ENCODE measurements around the gene TMEM184B. TPM values are rescaled to one million over a fixed set of nuclear protein-coding genes. Genes with fewer than 3 reads are reported as not detected.
"Not testable (repeated sequence)": the region's sequence is repeated elsewhere in the genome, so short reads cannot be mapped to it uniquely, and the experiment has no call there.

The TMEM184B gene
- polyA plus RNA-seq, 1 donor (not counting 4 experiments of a cell fraction or from before 2014, with no cell fraction given) = 18.8 TPM

- dilution Hi-C loops (cut with MboI; ENCODE audit: extremely low pct_ligation_motif_present, low sequenced_read_pairs) = no loop called here
- no peak for DNase-seq (ENCODE audit: low read depth, low spot score)
Measured at GRCh38 chr22:38236786-38237185, 36.0 kb downstream of the TMEM184B start.

GRCh38 chr22:38235240-38235850 is 37.5 kb downstream of the TMEM184B start:
- no peak for FAIRE-seq

More at GRCh38 chr22:38236786-38237185, 36.0 kb downstream of the TMEM184B start:
- FAIRE-seq = no peak
- Histone ChIP-seq H3K4me3 (ENCODE audit: control insufficient read depth in 2 of 3, extremely low read depth in 1 of 3, insufficient read depth in 2 of 3, low read depth in 1 of 3, low read length in 3 of 3) (no peak overlapping the region), H3K9me1 (ENCODE audit: control insufficient read depth, extremely low read depth, insufficient read depth, low read length) (no peaks in the 10 kb centered on the region), H3K27ac (ENCODE audit: control insufficient read depth, insufficient read depth, low read length) (no peak overlapping the region), H3K36me3 (ENCODE audit: control insufficient read depth in 2 of 2, extremely low read depth in 1 of 2, insufficient read depth in 2 of 2, low read length in 2 of 2) (peaks cover 18 to 33% of the 10 kb centered on the region in 2 experiments), H3K9ac (ENCODE audit: control insufficient read depth, extremely low read depth, insufficient read depth, low read length) (no peak overlapping the region), H3K4me2 (ENCODE audit: control insufficient read depth, extremely low read depth, insufficient read depth, low read depth, low read length) (no peak overlapping the region), H2AFZ (ENCODE audit: control insufficient read depth, low read length) (no peak overlapping the region), H3K27me3 (ENCODE audit: control insufficient read depth, extremely low read depth, insufficient read depth, low read length) (no peaks in the 10 kb centered on the region), H4K20me1 (ENCODE audit: control insufficient read depth, extremely low read depth, insufficient read depth, low read length) (no peaks in the 10 kb centered on the region), H3K4me1 (ENCODE audit: control insufficient read depth, extremely low read depth, insufficient read depth, low read length) (peaks cover 31% of the 10 kb centered on the region), H3K9me3 (ENCODE audit: control insufficient read depth, low read depth, low read length) (no peaks in the 10 kb centered on the region), H3K79me2 (ENCODE audit: control insufficient read depth, insufficient read depth, low read length) (no peaks in the 10 kb centered on the region)
- TF ChIP-seq CTCF (optimal IDR thresholded peaks at IDR 0.05 in 1 of 3, IDR thresholded peaks at IDR 0.05 in 1 of 3, conservative IDR thresholded peaks at IDR 0.05 in 1 of 3; ENCODE audit: extremely low read depth in 1 of 3, insufficient read depth in 2 of 3, low read length in 3 of 3) (no peak), EZH2 (IDR thresholded peaks at IDR 0.05; ENCODE audit: low read length) (no peak)

GRCh38 chr22:38233856-38234255 is 39.0 kb downstream of the TMEM184B start:
- FAIRE-seq; H3K9ac ChIP-seq (ENCODE audit: control insufficient read depth, extremely low read depth, insufficient read depth, low read length); H3K4me2 ChIP-seq (ENCODE audit: control insufficient read depth, extremely low read depth, insufficient read depth, low read depth, low read length); H3K9me3 ChIP-seq (ENCODE audit: control insufficient read depth, low read depth, low read length); H3K79me2 ChIP-seq (ENCODE audit: control insufficient read depth, insufficient read depth, low read length); H3K27me3 ChIP-seq (ENCODE audit: control insufficient read depth, extremely low read depth, insufficient read depth, low read length); dilution Hi-C loops (cut with MboI; ENCODE audit: extremely low pct_ligation_motif_present, low sequenced_read_pairs); H3K27ac ChIP-seq (ENCODE audit: control insufficient read depth, insufficient read depth, low read length); H3K9me1 ChIP-seq (ENCODE audit: control insufficient read depth, extremely low read depth, insufficient read depth, low read length); H4K20me1 ChIP-seq (ENCODE audit: control insufficient read depth, extremely low read depth, insufficient read depth, low read length); H3K4me3 ChIP-seq (ENCODE audit: control insufficient read depth in 2 of 3, extremely low read depth in 1 of 3, insufficient read depth in 2 of 3, low read depth in 1 of 3, low read length in 3 of 3); DNase-seq (ENCODE audit: low read depth, low spot score); H2AFZ ChIP-seq (ENCODE audit: control insufficient read depth, low read length): not testable (repeated sequence)
- Histone ChIP-seq H3K4me1 (ENCODE audit: control insufficient read depth, extremely low read depth, insufficient read depth, low read length) (peaks cover 18% of the 10 kb centered on the region), H3K36me3 (ENCODE audit: control insufficient read depth in 2 of 2, extremely low read depth in 1 of 2, insufficient read depth in 2 of 2, low read length in 2 of 2) (peaks cover 25 to 50% of the 10 kb centered on the region in 2 experiments)

More at GRCh38 chr22:38235240-38235850, 37.5 kb downstream of the TMEM184B start:
- DNase-seq (ENCODE audit: low read depth, low spot score) = no peak
- Histone ChIP-seq H3K36me3 (ENCODE audit: control insufficient read depth in 2 of 2, extremely low read depth in 1 of 2, insufficient read depth in 2 of 2, low read length in 2 of 2) (peaks cover 27 to 46% of the 10 kb centered on the region in 2 experiments), H3K27ac (ENCODE audit: control insufficient read depth, insufficient read depth, low read length) (no peak overlapping the region), H3K9me1 (ENCODE audit: control insufficient read depth, extremely low read depth, insufficient read depth, low read length) (no peaks in the 10 kb centered on the region), H3K9me3 (ENCODE audit: control insufficient read depth, low read depth, low read length) (no peaks in the 10 kb centered on the region), H3K4me2 (ENCODE audit: control insufficient read depth, extremely low read depth, insufficient read depth, low read depth, low read length) (no peak overlapping the region), H3K27me3 (ENCODE audit: control insufficient read depth, extremely low read depth, insufficient read depth, low read length) (no peaks in the 10 kb centered on the region), H3K4me1 (ENCODE audit: control insufficient read depth, extremely low read depth, insufficient read depth, low read length) (peaks cover 21% of the 10 kb centered on the region), H3K9ac (ENCODE audit: control insufficient read depth, extremely low read depth, insufficient read depth, low read length) (no peak overlapping the region), H4K20me1 (ENCODE audit: control insufficient read depth, extremely low read depth, insufficient read depth, low read length) (no peaks in the 10 kb centered on the region), H2AFZ (ENCODE audit: control insufficient read depth, low read length) (no peak overlapping the region), H3K79me2 (ENCODE audit: control insufficient read depth, insufficient read depth, low read length) (no peaks in the 10 kb centered on the region), H3K4me3 (ENCODE audit: control insufficient read depth in 2 of 3, extremely low read depth in 1 of 3, insufficient read depth in 2 of 3, low read depth in 1 of 3, low read length in 3 of 3) (no peak overlapping the region)
- dilution Hi-C loops (cut with MboI; ENCODE audit: extremely low pct_ligation_motif_present, low sequenced_read_pairs) = no loop called here
- no peak for TF ChIP-seq CTCF (optimal IDR thresholded peaks at IDR 0.05 in 1 of 3, IDR thresholded peaks at IDR 0.05 in 1 of 3, conservative IDR thresholded peaks at IDR 0.05 in 1 of 3; ENCODE audit: extremely low read depth in 1 of 3, insufficient read depth in 2 of 3, low read length in 3 of 3)
- no peak for TF ChIP-seq EZH2 (IDR thresholded peaks at IDR 0.05; ENCODE audit: low read length)

All from keratinocyte (primary cell).